ENCODE data around the gene OTX2.
A peak's percentile ranks its signal among the peaks of the same experiment; 100 is the strongest.

The OTX2 gene

GRCh38 chr14:56821177-56821576 lies 10.9 kb upstream of the OTX2 start:
- Histone ChIP-seq H3K4me1 (ENCODE audit: control insufficient read depth in 1 of 2, insufficient read depth in 2 of 2, low read length in 2 of 2) (peaks cover 3 to 5% of the 10 kb centered on the region in 2 experiments), H4K8ac (ENCODE audit: low read depth, low read length) (no peak overlapping the region), H3K79me1 (ENCODE audit: low read length) (no peaks in the 10 kb centered on the region), H3K9me3 (ENCODE audit: insufficient read depth, low read depth, low read length) (no peaks in the 10 kb centered on the region), H2BK5ac (ENCODE audit: low read depth, low read length, poor library complexity) (no peak overlapping the region), H3K27ac (ENCODE audit: low read depth, low read length) (no peak overlapping the region), H3K4ac (ENCODE audit: low read depth, low read length) (no peak overlapping the region), H3K79me2 (ENCODE audit: control insufficient read depth, insufficient read depth, low read length, poor library complexity) (no peaks in the 10 kb centered on the region), H2BK12ac (ENCODE audit: low read length) (no peak overlapping the region), H3K23ac (ENCODE audit: low read length) (no peak overlapping the region), H2AK5ac (ENCODE audit: low read length) (no peak overlapping the region), H3K4me2 (ENCODE audit: low read length) (no peak overlapping the region), H3K14ac (ENCODE audit: low read length) (no peak overlapping the region), H3K18ac (ENCODE audit: low read length) (no peak overlapping the region), H3K4me3 (ENCODE audit: low read depth, low read length) (no peak overlapping the region), H4K12ac (ENCODE audit: low read depth, low read length) (no peak overlapping the region), H2BK120ac (ENCODE audit: insufficient read depth, low read length, poor library complexity) (no peak overlapping the region), H2AFZ (ENCODE audit: insufficient read depth, low read length, poor library complexity) (no peak overlapping the region), H4K91ac (ENCODE audit: low read depth, low read length) (no peak overlapping the region), H3K9ac (ENCODE audit: low read length) (no peak overlapping the region), H3K36me3 (ENCODE audit: control insufficient read depth in 1 of 2, insufficient read depth in 2 of 2, low read length in 2 of 2) (no peaks in the 10 kb centered on the region), H3K27me3 (ENCODE audit: insufficient read depth, low read length) (peaks cover 22% of the 10 kb centered on the region)
- no peak for DNase-seq
- no CpG with 5 or more reads among the region's 4 CpGs for WGBS (ENCODE audit: extremely low coverage, insufficient coverage, insufficient read length)

- H3K4me3 ChIP-seq (ENCODE audit: low read depth, low read length), result no peak overlapping the region
- no peak overlapping the region for H2AFZ ChIP-seq (ENCODE audit: insufficient read depth, low read length, poor library complexity)
- no CpG with 5 or more reads among the region's 31 CpGs for WGBS (ENCODE audit: extremely low coverage, insufficient coverage, insufficient read length)
- H3K36me3 ChIP-seq (ENCODE audit: control insufficient read depth in 1 of 2, insufficient read depth in 2 of 2, low read length in 2 of 2), result no peaks in the 10 kb centered on the region
- H3K27ac ChIP-seq (ENCODE audit: low read depth, low read length), result no peak overlapping the region
- no peak overlapping the region for H4K12ac ChIP-seq (ENCODE audit: low read depth, low read length)
- no peak for DNase-seq
- no peaks in the 10 kb centered on the region for H3K79me1 ChIP-seq (ENCODE audit: low read length)
- no peak overlapping the region for H2AK5ac ChIP-seq (ENCODE audit: low read length)
- H4K8ac ChIP-seq (ENCODE audit: low read depth, low read length), result no peak overlapping the region
- H3K79me2 ChIP-seq (ENCODE audit: control insufficient read depth, insufficient read depth, low read length, poor library complexity), result no peaks in the 10 kb centered on the region
- no peak overlapping the region for H4K91ac ChIP-seq (ENCODE audit: low read depth, low read length)
- no peak overlapping the region for H2BK12ac ChIP-seq (ENCODE audit: low read length)
- no peak overlapping the region for H2BK120ac ChIP-seq (ENCODE audit: insufficient read depth, low read length, poor library complexity)
- H3K4ac ChIP-seq (ENCODE audit: low read depth, low read length), result no peak overlapping the region
- no peak overlapping the region for H3K18ac ChIP-seq (ENCODE audit: low read length)
- peaks cover 35% of the 10 kb centered on the region for H3K27me3 ChIP-seq (ENCODE audit: insufficient read depth, low read length)
- H3K9ac ChIP-seq (ENCODE audit: low read length), result no peak overlapping the region
- H3K14ac ChIP-seq (ENCODE audit: low read length), result no peak overlapping the region
- no peak overlapping the region for H3K23ac ChIP-seq (ENCODE audit: low read length)
- H3K4me2 ChIP-seq (ENCODE audit: low read length), result peak overlapping the region; percentile 33
- H3K9me3 ChIP-seq (ENCODE audit: insufficient read depth, low read depth, low read length), result peaks cover 2% of the 10 kb centered on the region
- H2BK5ac ChIP-seq (ENCODE audit: low read depth, low read length, poor library complexity), result no peak overlapping the region
- peaks cover 3 to 5% of the 10 kb centered on the region in 2 experiments for H3K4me1 ChIP-seq (ENCODE audit: control insufficient read depth in 1 of 2, insufficient read depth in 2 of 2, low read length in 2 of 2)
These were observed 7.2 kb upstream of the OTX2 start for GRCh38 chr14:56817396-56817921.

GRCh38 chr14:56816574-56817391 lies 6.5 kb upstream of the OTX2 start:
- WGBS (ENCODE audit: extremely low coverage, insufficient coverage, insufficient read length), result no CpG with 5 or more reads among the region's 66 CpGs

GRCh38 chr14:56815745-56816144 lies 5.5 kb upstream of the OTX2 start:
- H3K4ac ChIP-seq (ENCODE audit: low read depth, low read length), result no peak overlapping the region
- H3K36me3 ChIP-seq (ENCODE audit: control insufficient read depth in 1 of 2, insufficient read depth in 2 of 2, low read length in 2 of 2), result no peaks in the 10 kb centered on the region
- H3K79me1 ChIP-seq (ENCODE audit: low read length), result no peaks in the 10 kb centered on the region
- H3K23ac ChIP-seq (ENCODE audit: low read length), result no peak overlapping the region
- no peak for DNase-seq
- no peak overlapping the region for H3K18ac ChIP-seq (ENCODE audit: low read length)
- no peak overlapping the region for H3K27ac ChIP-seq (ENCODE audit: low read depth, low read length)
- peaks cover 2% of the 10 kb centered on the region for H3K9me3 ChIP-seq (ENCODE audit: insufficient read depth, low read depth, low read length)
- no peaks in the 10 kb centered on the region for H3K79me2 ChIP-seq (ENCODE audit: control insufficient read depth, insufficient read depth, low read length, poor library complexity)
- WGBS (ENCODE audit: extremely low coverage, insufficient coverage, insufficient read length), result no CpG with 5 or more reads among the region's 5 CpGs
- no peak overlapping the region for H4K91ac ChIP-seq (ENCODE audit: low read depth, low read length)
- no peak overlapping the region for H3K4me2 ChIP-seq (ENCODE audit: low read length)
- no peak overlapping the region for H2BK12ac ChIP-seq (ENCODE audit: low read length)
- no peak overlapping the region for H2AFZ ChIP-seq (ENCODE audit: insufficient read depth, low read length, poor library complexity)
- peaks cover 52% of the 10 kb centered on the region for H3K27me3 ChIP-seq (ENCODE audit: insufficient read depth, low read length)
- no peak overlapping the region for H3K9ac ChIP-seq (ENCODE audit: low read length)
- H4K8ac ChIP-seq (ENCODE audit: low read depth, low read length), result no peak overlapping the region
- H3K4me1 ChIP-seq (ENCODE audit: control insufficient read depth in 1 of 2, insufficient read depth in 2 of 2, low read length in 2 of 2), result peaks cover 3 to 5% of the 10 kb centered on the region in 2 experiments
- no peak overlapping the region for H2BK5ac ChIP-seq (ENCODE audit: low read depth, low read length, poor library complexity)
- H2AK5ac ChIP-seq (ENCODE audit: low read length), result no peak overlapping the region
- H3K4me3 ChIP-seq (ENCODE audit: low read depth, low read length), result no peak overlapping the region
- no peak overlapping the region for H2BK120ac ChIP-seq (ENCODE audit: insufficient read depth, low read length, poor library complexity)
- H3K14ac ChIP-seq (ENCODE audit: low read length), result no peak overlapping the region
- no peak overlapping the region for H4K12ac ChIP-seq (ENCODE audit: low read depth, low read length)

More at GRCh38 chr14:56816574-56817391, 6.5 kb upstream of the OTX2 start:
- Histone ChIP-seq H3K79me1 (ENCODE audit: low read length) (no peaks in the 10 kb centered on the region), H4K12ac (ENCODE audit: low read depth, low read length) (no peak overlapping the region), H2BK12ac (ENCODE audit: low read length) (no peak overlapping the region), H3K9ac (ENCODE audit: low read length) (no peak overlapping the region), H2BK120ac (ENCODE audit: insufficient read depth, low read length, poor library complexity) (no peak overlapping the region), H2AK5ac (ENCODE audit: low read length) (no peak overlapping the region), H3K14ac (ENCODE audit: low read length) (no peak overlapping the region), H4K8ac (ENCODE audit: low read depth, low read length) (no peak overlapping the region), H3K4me1 (ENCODE audit: control insufficient read depth in 1 of 2, insufficient read depth in 2 of 2, low read length in 2 of 2) (peaks cover 3 to 5% of the 10 kb centered on the region in 2 experiments), H3K9me3 (ENCODE audit: insufficient read depth, low read depth, low read length) (peaks cover 2% of the 10 kb centered on the region), H3K23ac (ENCODE audit: low read length) (no peak overlapping the region), H3K18ac (ENCODE audit: low read length) (no peak overlapping the region), H3K79me2 (ENCODE audit: control insufficient read depth, insufficient read depth, low read length, poor library complexity) (no peaks in the 10 kb centered on the region), H2BK5ac (ENCODE audit: low read depth, low read length, poor library complexity) (no peak overlapping the region), H3K4ac (ENCODE audit: low read depth, low read length) (no peak overlapping the region), H2AFZ (ENCODE audit: insufficient read depth, low read length, poor library complexity) (no peak overlapping the region), H3K27me3 (ENCODE audit: insufficient read depth, low read length) (peaks cover 42% of the 10 kb centered on the region), H3K36me3 (ENCODE audit: control insufficient read depth in 1 of 2, insufficient read depth in 2 of 2, low read length in 2 of 2) (no peaks in the 10 kb centered on the region), H3K4me3 (ENCODE audit: low read depth, low read length) (no peak overlapping the region), H3K4me2 (ENCODE audit: low read length) (peak overlapping the region; percentile 33), H3K27ac (ENCODE audit: low read depth, low read length) (no peak overlapping the region), H4K91ac (ENCODE audit: low read depth, low read length) (no peak overlapping the region)
- DNase-seq, result peak in 1 of 2 donors; percentile 5
